Osteocyte (in vitro differentiated cells): ENCODE measurements around the gene RPUSD3. TPM values are rescaled to one million over a fixed set of nuclear protein-coding genes. Genes with fewer than 3 reads are reported as not detected.
A peak's percentile ranks its signal among the peaks of the same experiment; 100 is the strongest.

Experiments used
- DNase-seq: peaks from one replicate; pipeline ENCODE4 v3.0.0; 2021; ENCODE audit warnings: mixed read lengths; ENCODE audit not compliant: unreplicated experiment; ENCODE audit errors: extremely low spot score
- H3K27ac Mint-ChIP-seq: one replicate; pipeline ENCODE4 v1.8.0; 2021; ENCODE audit warnings: mild to moderate bottlenecking, mixed read lengths; ENCODE audit not compliant: unreplicated experiment
- H3K27me3 Mint-ChIP-seq: one replicate; pipeline ENCODE4 v1.8.0; 2021; ENCODE audit warnings: mixed read lengths; ENCODE audit not compliant: unreplicated experiment
- H3K36me3 Mint-ChIP-seq: one replicate; pipeline ENCODE4 v1.8.0; 2021; ENCODE audit warnings: mixed read lengths; ENCODE audit not compliant: unreplicated experiment
- H3K4me1 Mint-ChIP-seq: one replicate; pipeline ENCODE4 v1.8.0; 2021; ENCODE audit warnings: mixed read lengths; ENCODE audit not compliant: unreplicated experiment
- H3K4me3 Mint-ChIP-seq: one replicate; pipeline ENCODE4 v1.8.0; 2021; ENCODE audit warnings: mild to moderate bottlenecking, moderate library complexity, mixed read lengths; ENCODE audit not compliant: unreplicated experiment
- H3K9me3 Mint-ChIP-seq: one replicate; pipeline ENCODE4 v1.8.0; 2021; ENCODE audit warnings: mixed read lengths; ENCODE audit not compliant: unreplicated experiment
- CTCF ChIP-seq: fragments of 200-600 bp; sonication (generic); IDR thresholded peaks from 2 replicates; pipeline ENCODE4 v1.5.0; 2021; ENCODE audit warnings: antibody characterized with exemption, mild to moderate bottlenecking, moderate library complexity
- total RNA-seq: library from RNA; stranded (reverse); gene quantifications from 2 replicates; pipeline ENCODE4 v1.2.1, GENCODE V29; 2021

The RPUSD3 gene
- total RNA-seq, 1 donor from 2014 or later: 36.1 TPM

GRCh38 chr3:9828801-9829755 lies 14.7 kb downstream of the RPUSD3 start:
- H3K4me1 Mint-ChIP-seq: no peaks in the 10 kb centered on the region
- H3K27ac Mint-ChIP-seq: no peak overlapping the region
- H3K36me3 Mint-ChIP-seq: peaks cover 6% of the 10 kb centered on the region
- H3K4me3 Mint-ChIP-seq: no peak overlapping the region
- DNase-seq: no peak
- no peaks in the 10 kb centered on the region for H3K27me3 Mint-ChIP-seq
- no peaks in the 10 kb centered on the region for H3K9me3 Mint-ChIP-seq
- no peak for TF ChIP-seq CTCF

- Mint-ChIP-seq H3K4me3 (no peak overlapping the region), H3K36me3 (peaks cover 6% of the 10 kb centered on the region), H3K4me1 (no peaks in the 10 kb centered on the region), H3K27ac (no peak overlapping the region), H3K27me3 (no peaks in the 10 kb centered on the region), H3K9me3 (no peaks in the 10 kb centered on the region)
- TF ChIP-seq CTCF: peak; percentile 47
- DNase-seq: no peak
Measured at GRCh38 chr3:9826815-9827573, 16.8 kb downstream of the RPUSD3 start.

- Mint-ChIP-seq H3K27me3 (no peaks in the 10 kb centered on the region), H3K27ac (no peak overlapping the region), H3K9me3 (no peaks in the 10 kb centered on the region), H3K4me3 (no peak overlapping the region), H3K36me3 (peaks cover 5% of the 10 kb centered on the region), H3K4me1 (no peaks in the 10 kb centered on the region)
- TF ChIP-seq CTCF: no peak
- no peak for DNase-seq
Measured at GRCh38 chr3:9825451-9826040, 18.3 kb downstream of the RPUSD3 start.

- Mint-ChIP-seq H3K27me3 (no peaks in the 10 kb centered on the region), H3K4me3 (no peak overlapping the region), H3K9me3 (no peaks in the 10 kb centered on the region), H3K36me3 (peaks cover 2% of the 10 kb centered on the region), H3K27ac (no peak overlapping the region), H3K4me1 (no peaks in the 10 kb centered on the region)
- DNase-seq: no peak
- peak; percentile 37 for TF ChIP-seq CTCF
Measured at GRCh38 chr3:9820946-9821345, 22.9 kb downstream of the RPUSD3 start.
